NCI-H526 treated with DMSO at 0.1 percent for 48 hours (cell line): ENCODE data around the gene PLEKHG7.
"Not testable (repeated sequence)": the region's sequence is repeated elsewhere in the genome, so short reads cannot be mapped to it uniquely, and the experiment has no call there.

Source experiments
- DNase-seq: peaks from one replicate; lab custom pipeline; 2025; lab: John Stamatoyannopoulos, UW

Gene PLEKHG7

GRCh38 chr12:92747151-92747550 lies 44.4 kb downstream of the PLEKHG7 start:
- DNase-seq, result no peak

- not testable (repeated sequence) for DNase-seq
These were observed 46.9 kb downstream of the PLEKHG7 start for GRCh38 chr12:92749691-92750090.

- no peak for DNase-seq
These were observed 51.4 kb downstream of the PLEKHG7 start for GRCh38 chr12:92753976-92754885.

GRCh38 chr12:92756898-92757596 lies 54.3 kb downstream of the PLEKHG7 start:
- no peak for DNase-seq

- no peak for DNase-seq
These were observed 54.9 kb downstream of the PLEKHG7 start for GRCh38 chr12:92757597-92758121.

GRCh38 chr12:92759634-92760268 lies 57.0 kb downstream of the PLEKHG7 start:
- no peak for DNase-seq

- DNase-seq, result no peak
These were observed 60.0 kb downstream of the PLEKHG7 start for GRCh38 chr12:92762773-92763172.

- no peak for DNase-seq
These were observed 62.0 kb downstream of the PLEKHG7 start for GRCh38 chr12:92764831-92765230.

GRCh38 chr12:92765871-92766270 lies 63.1 kb downstream of the PLEKHG7 start:
- no peak for DNase-seq

GRCh38 chr12:92769124-92769901 lies 66.5 kb downstream of the PLEKHG7 start:
- no peak for DNase-seq

GRCh38 chr12:92771001-92771400 lies 68.2 kb downstream of the PLEKHG7 start:
- no peak for DNase-seq

- DNase-seq, result no peak
These were observed 72.6 kb downstream of the PLEKHG7 start for GRCh38 chr12:92775416-92775815.

GRCh38 chr12:92778525-92778924 lies 75.7 kb downstream of the PLEKHG7 start:
- no peak for DNase-seq

GRCh38 chr12:92779902-92780301 lies 77.1 kb downstream of the PLEKHG7 start:
- DNase-seq, result no peak

GRCh38 chr12:92784356-92784755 lies 81.6 kb downstream of the PLEKHG7 start:
- DNase-seq, result no peak

- DNase-seq, result peak; percentile 86
These were observed 82.2 kb downstream of the PLEKHG7 start for GRCh38 chr12:92784797-92785562.

- no peak for DNase-seq
These were observed 82.8 kb downstream of the PLEKHG7 start for GRCh38 chr12:92785563-92785950.

GRCh38 chr12:92786045-92786444 lies 83.3 kb downstream of the PLEKHG7 start:
- DNase-seq, result no peak

GRCh38 chr12:92794356-92794755 lies 91.6 kb downstream of the PLEKHG7 start:
- not testable (repeated sequence) for DNase-seq

GRCh38 chr12:92794814-92795213 lies 92.0 kb downstream of the PLEKHG7 start:
- DNase-seq, result no peak

- no peak for DNase-seq
These were observed 93.9 kb downstream of the PLEKHG7 start for GRCh38 chr12:92796650-92797049.
